Testis (tissue), 2 donors: ENCODE results near the gene TSHZ3.

ENCODE experiments used
- POLR2A ChIP-seq: fragments of 450-650 bp; IDR thresholded peaks from one replicate; pipeline ENCODE4 v1.6.1; 2017; ENCODE audit warnings: antibody characterized with exemption, mild to moderate bottlenecking, moderate library complexity
- TF ChIP-seq, protein P1 (sequence below), 3 experiments: fragments of 450-650 bp in 2 of 3; fragments of 200-600 bp in 1 of 3; sonication (generic) in 1 of 3; IDR thresholded peaks; one replicate each; pipeline ENCODE4 v1.5.1; 2016 to 2019; ENCODE audit warnings: antibody characterized with exemption in 3 of 3, mild to moderate bottlenecking in 2 of 3, moderate library complexity in 1 of 3

DNA sequence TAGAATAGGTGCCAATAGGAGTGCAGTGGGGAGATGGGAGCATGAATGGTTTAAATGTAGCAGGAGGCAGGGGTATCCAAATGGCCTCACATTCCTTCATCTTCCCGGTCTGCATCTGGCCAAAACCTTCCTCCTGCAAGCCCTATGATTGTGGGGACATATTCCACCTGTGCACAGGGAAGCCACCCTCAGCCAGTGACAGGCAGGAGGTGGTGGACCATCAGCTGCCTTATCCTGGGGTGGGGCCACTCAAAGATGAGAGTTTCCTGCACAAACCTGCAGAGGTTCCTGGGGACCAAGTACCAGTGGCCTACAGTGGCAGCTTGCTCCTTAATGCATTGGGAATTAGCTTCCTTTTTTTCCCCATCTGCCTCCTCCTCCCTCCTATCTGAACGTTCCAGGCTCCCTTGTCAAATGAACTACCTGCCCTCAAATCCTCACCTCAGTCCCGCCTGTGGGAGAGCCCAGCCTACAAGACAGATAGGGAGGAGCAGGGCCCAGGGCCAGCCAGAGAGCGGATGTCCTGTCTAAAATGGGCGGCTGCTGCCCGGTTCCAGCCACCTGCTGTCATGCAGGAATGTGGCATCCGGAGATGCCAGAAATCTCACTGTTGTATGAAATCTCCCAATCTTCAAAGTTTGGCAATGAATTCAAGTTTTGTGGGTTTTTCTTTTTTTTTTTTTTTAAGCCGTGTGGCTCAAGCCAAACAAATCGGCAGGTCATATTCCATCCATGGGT lies 85.0 kb downstream of the TSHZ3 start:
- TF ChIP-seq, protein P1, sequence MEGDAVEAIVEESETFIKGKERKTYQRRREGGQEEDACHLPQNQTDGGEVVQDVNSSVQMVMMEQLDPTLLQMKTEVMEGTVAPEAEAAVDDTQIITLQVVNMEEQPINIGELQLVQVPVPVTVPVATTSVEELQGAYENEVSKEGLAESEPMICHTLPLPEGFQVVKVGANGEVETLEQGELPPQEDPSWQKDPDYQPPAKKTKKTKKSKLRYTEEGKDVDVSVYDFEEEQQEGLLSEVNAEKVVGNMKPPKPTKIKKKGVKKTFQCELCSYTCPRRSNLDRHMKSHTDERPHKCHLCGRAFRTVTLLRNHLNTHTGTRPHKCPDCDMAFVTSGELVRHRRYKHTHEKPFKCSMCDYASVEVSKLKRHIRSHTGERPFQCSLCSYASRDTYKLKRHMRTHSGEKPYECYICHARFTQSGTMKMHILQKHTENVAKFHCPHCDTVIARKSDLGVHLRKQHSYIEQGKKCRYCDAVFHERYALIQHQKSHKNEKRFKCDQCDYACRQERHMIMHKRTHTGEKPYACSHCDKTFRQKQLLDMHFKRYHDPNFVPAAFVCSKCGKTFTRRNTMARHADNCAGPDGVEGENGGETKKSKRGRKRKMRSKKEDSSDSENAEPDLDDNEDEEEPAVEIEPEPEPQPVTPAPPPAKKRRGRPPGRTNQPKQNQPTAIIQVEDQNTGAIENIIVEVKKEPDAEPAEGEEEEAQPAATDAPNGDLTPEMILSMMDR (IDR thresholded peaks at IDR 0.05), result no peak
- no peak for TF ChIP-seq POLR2A
